Right lobe of liver (tissue), 6 donors: ENCODE data around the gene ST14. TPM values are rescaled to one million over a fixed set of nuclear protein-coding genes. Genes with fewer than 3 reads are reported as not detected.

Experiments used
- ATAC-seq, 4 donors: fragments of 200-7000 bp; cut with Tn5 transposase; one replicate each; pipeline ENCODE4 v1.9.1; 2020; ENCODE audit warnings: mild to moderate bottlenecking in 4 of 4, moderate library complexity in 4 of 4
- DNase-seq, 3 donors: peaks; one replicate each; pipeline ENCODE4 v3.0.0-alpha.2; 2020
- H3K27ac ChIP-seq, 3 donors: fragments of 200-600 bp; one replicate each; pipeline ENCODE4 v1.8.0; 2022
- H3K27me3 ChIP-seq, 2 donors: fragments of 200-600 bp; one replicate each; pipeline ENCODE4 v1.8.0; 2022
- H3K36me3 ChIP-seq, 4 donors: fragments of 200-600 bp; sonication (generic) in 1 of 4; one replicate each; pipeline versions ENCODE4 v1.5.1 to v1.8.0; 2017 to 2022; ENCODE audit warnings: control low read depth in 1 of 4
- H3K4me1 ChIP-seq, 4 donors: fragments of 200-600 bp; sonication (generic) in 1 of 4; one replicate each; pipeline versions ENCODE4 v1.5.1 to v1.8.0; 2017 to 2022; ENCODE audit warnings: control low read depth in 1 of 4
- H3K4me3 ChIP-seq, 3 donors: fragments of 200-600 bp; one replicate each; pipeline ENCODE4 v1.8.0; 2022
- H3K9me3 ChIP-seq, 4 donors: fragments of 200-600 bp; sonication (generic) in 1 of 4; one replicate each; pipeline versions ENCODE4 v1.5.1 to v1.8.0; 2017 to 2022; ENCODE audit warnings: control low read depth in 1 of 4
- POLR2A ChIP-seq: fragments of 450-650 bp; IDR thresholded peaks from one replicate; pipeline ENCODE4 v1.6.1; 2017; ENCODE audit warnings: antibody characterized with exemption, mild to moderate bottlenecking
- WGBS: methylation state at CpG from one replicate; pipeline ENCODE4 v1.1.6; 2018; ENCODE audit warnings: low coverage, low lambda C conversion rate; ENCODE audit not compliant: insufficient coverage; ENCODE audit errors: missing lambda C conversion rate; 5-methylcytosine and 5-hydroxymethylcytosine counted together
- intact Hi-C, 2 donors: fragments of 100-400 bp; cut with DNase I; formaldehyde crosslinking; loops; one replicate each; pipeline versions ENCODE4 v1.11.2 to v1.14.1; 2022
- total RNA-seq, 6 experiments: library from RNA; depleted of rRNA in 2 of 6; stranded (reverse); fragments of >200 nt in 2 of 6; fragmentation: NEBNext Ultra II Directional in 3 of 6; extraction: Animal tissue kit (Norgen Biotek cat#: 25700) in 3 of 6; gene quantifications; one replicate each; pipeline versions ENCODE4 v1.1.0 to v1.2.4, GENCODE V29; 2016 to 2023
- TF ChIP-seq, protein P1 (sequence below), 4 donors: fragments of 200-600 bp in 3 of 4; fragments of 450-650 bp in 1 of 4; IDR thresholded peaks; one replicate each; pipeline versions ENCODE4 v1.5.1 to v1.8.0; 2016 to 2022; ENCODE audit warnings: antibody characterized with exemption in 4 of 4, mild to moderate bottlenecking in 2 of 4
- donor health status: DM: no; HTN: yes; CAD: no.
- donor health status: DM: no; HTN: no; CAD: no.
- donor health status: DM: no; HTN: no; CAD: no.
- donor health status: DM: no; HTN: yes; CAD: no.
- donor health status: DM: no; HTN: yes; CAD: no.

The ST14 gene
- total RNA-seq, 6 experiments from 2014 or later = 2.5 to 16.7 (median 10.8) TPM

DNA sequence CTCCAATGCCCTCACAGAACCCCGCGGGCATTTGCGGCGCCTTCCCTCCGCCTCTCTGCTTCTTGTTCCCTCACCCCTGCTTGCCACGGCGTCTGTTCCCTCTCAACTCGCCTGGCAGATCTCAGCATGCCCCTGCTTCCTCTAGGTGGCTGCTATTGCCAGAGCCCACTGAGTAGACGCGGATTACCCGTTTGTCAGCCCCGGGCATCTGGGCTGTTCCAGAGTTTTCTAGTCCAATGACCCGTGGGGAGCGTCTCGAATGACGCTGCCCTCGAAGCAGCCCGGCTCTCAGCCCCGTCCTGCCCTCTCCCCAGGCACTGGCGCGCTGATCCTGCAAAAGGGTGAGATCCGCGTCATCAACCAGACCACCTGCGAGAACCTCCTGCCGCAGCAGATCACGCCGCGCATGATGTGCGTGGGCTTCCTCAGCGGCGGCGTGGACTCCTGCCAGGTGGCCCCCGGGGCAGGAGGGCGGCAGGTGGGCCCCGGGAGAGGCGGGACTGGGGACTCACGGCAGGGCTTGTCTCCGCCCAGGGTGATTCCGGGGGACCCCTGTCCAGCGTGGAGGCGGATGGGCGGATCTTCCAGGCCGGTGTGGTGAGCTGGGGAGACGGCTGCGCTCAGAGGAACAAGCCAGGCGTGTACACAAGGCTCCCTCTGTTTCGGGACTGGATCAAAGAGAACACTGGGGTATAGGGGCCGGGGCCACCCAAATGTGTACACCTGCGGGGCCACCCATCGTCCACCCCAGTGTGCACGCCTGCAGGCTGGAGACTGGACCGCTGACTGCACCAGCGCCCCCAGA, 49.7 kb downstream of the ST14 start:
- no peaks in the 10 kb centered on the region for H3K9me3 ChIP-seq
- intact Hi-C loops = no loop called here
- TF ChIP-seq, protein P1, sequence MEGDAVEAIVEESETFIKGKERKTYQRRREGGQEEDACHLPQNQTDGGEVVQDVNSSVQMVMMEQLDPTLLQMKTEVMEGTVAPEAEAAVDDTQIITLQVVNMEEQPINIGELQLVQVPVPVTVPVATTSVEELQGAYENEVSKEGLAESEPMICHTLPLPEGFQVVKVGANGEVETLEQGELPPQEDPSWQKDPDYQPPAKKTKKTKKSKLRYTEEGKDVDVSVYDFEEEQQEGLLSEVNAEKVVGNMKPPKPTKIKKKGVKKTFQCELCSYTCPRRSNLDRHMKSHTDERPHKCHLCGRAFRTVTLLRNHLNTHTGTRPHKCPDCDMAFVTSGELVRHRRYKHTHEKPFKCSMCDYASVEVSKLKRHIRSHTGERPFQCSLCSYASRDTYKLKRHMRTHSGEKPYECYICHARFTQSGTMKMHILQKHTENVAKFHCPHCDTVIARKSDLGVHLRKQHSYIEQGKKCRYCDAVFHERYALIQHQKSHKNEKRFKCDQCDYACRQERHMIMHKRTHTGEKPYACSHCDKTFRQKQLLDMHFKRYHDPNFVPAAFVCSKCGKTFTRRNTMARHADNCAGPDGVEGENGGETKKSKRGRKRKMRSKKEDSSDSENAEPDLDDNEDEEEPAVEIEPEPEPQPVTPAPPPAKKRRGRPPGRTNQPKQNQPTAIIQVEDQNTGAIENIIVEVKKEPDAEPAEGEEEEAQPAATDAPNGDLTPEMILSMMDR (IDR thresholded peaks at IDR 0.05) = no peak
- TF ChIP-seq POLR2A = no peak
- 97% methylated on average over 7 of the region's 53 CpGs for WGBS
- no peaks in the 10 kb centered on the region for H3K36me3 ChIP-seq
- H3K4me3 ChIP-seq = no peak overlapping the region
- ATAC-seq (no peak), DNase-seq (peak in 1 of 3 donors; percentile 46)
- no peak overlapping the region for H3K27ac ChIP-seq
- H3K4me1 ChIP-seq = no peaks in the 10 kb centered on the region
- H3K27me3 ChIP-seq = no peaks in the 10 kb centered on the region

DNA sequence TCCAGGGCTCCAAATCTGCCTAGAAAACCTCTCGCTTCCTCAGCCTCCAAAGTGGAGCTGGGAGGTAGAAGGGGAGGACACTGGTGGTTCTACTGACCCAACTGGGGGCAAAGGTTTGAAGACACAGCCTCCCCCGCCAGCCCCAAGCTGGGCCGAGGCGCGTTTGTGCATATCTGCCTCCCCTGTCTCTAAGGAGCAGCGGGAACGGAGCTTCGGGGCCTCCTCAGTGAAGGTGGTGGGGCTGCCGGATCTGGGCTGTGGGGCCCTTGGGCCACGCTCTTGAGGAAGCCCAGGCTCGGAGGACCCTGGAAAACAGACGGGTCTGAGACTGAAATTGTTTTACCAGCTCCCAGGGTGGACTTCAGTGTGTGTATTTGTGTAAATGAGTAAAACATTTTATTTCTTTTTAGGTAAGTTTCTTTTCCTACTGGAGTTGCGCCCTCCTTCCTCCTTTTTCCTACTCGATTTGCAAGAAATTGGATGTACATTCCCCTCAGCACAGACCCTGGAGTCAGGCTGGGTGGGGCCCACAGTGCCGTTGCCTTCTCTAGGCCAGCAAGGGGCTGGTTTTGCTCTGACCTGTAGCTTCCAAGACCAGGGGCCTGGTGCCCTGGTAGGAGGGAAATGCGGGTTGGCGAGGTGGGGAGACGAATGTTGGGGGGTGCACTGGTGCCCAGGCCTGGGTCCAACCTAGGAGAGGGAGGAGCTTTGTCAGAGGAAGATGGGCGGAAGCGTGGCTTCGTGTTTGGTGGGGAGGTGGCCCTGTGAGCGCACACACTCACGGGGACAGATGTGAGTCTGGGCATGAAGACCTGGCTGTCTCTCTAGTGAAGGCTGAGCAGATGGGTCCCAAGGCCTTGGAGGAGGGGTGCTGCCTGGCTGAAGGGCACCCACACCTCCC, 50.6 kb downstream of the ST14 start:
- H3K36me3 ChIP-seq = no peaks in the 10 kb centered on the region
- peak in 1 of 3 donors; percentile 37 for DNase-seq
- intact Hi-C loops = loop anchor here (10.0 kb wide), 3 partner anchors 165 to 655 kb away; partner anchors contain the start of gene ADAMTS8 (in 1 of the 2)
- no peak overlapping the region for H3K27ac ChIP-seq
- no peaks in the 10 kb centered on the region for H3K27me3 ChIP-seq
- H3K9me3 ChIP-seq = no peaks in the 10 kb centered on the region
- no peak for ATAC-seq
- 63% methylated on average over 4 of the region's 23 CpGs for WGBS
- no peaks in the 10 kb centered on the region for H3K4me1 ChIP-seq
- H3K4me3 ChIP-seq = no peak overlapping the region
- no peak for TF ChIP-seq POLR2A
- TF ChIP-seq, protein P1 (IDR thresholded peaks at IDR 0.05) = no peak

DNA sequence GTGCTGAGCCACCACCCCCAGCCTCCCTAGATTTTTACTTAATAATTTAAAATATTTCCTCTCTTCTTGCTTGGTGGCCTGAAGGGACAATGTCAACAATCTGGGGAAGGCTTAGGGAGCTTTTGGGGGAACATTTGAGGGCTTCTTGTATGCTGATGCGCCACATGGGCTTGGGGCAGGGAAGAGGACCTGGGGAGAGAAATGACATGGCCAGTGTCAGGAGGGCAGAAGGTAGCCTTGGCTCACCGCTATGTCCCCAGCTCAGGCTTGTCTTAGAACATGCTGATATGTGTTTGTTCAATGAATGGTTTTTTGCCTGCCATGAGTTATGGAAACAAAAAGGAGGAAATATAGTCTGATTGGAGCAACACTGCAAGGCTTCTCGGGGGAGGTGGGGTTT, 51.6 kb downstream of the ST14 start:
- H3K9me3 ChIP-seq = no peaks in the 10 kb centered on the region
- WGBS = 90% methylated on average over 3 of the region's 3 CpGs
- H3K4me1 ChIP-seq = no peaks in the 10 kb centered on the region
- DNase-seq (peak in 1 of 3 donors; percentile 27), ATAC-seq (no peak)
- H3K27ac ChIP-seq = no peak overlapping the region
- no peak overlapping the region for H3K4me3 ChIP-seq
- TF ChIP-seq, protein P1 (IDR thresholded peaks at IDR 0.05) = no peak
- TF ChIP-seq POLR2A = no peak
- H3K27me3 ChIP-seq = no peaks in the 10 kb centered on the region
- intact Hi-C loops = loop anchor here (10.0 kb wide), 3 partner anchors 164 to 654 kb away; partner anchors contain the start of gene ADAMTS8 (in 1 of the 2)
- no peaks in the 10 kb centered on the region for H3K36me3 ChIP-seq

DNA sequence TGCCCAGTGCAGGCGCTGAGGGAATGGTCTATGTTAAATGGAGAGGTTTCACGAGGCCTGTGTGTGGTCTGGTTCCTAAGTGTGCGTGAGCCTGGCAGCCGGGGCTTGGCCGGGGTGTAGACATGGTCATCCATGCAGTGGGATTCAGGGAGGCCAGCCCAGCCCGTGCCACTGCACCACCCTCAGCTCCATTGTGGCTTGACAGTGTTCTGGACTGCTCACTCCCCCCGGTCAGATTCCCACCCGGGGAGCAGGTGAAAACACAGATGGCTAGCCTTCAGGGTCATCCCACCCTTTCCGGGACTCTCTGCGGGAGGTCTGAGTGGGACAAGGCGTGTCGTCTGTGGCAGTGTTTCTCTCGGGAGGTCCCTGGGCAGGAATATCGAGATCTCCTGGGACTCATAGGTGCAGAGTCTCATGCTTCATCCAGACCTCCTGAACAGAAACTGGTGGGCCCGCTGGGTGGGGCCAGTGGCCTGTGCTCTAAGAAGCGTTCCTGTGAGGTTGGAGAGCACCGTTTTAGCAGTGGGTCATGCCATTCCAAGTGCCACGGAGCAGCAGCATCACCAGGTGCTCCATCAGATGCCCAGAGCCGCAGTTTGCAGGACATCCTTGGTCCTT, 52.3 kb downstream of the ST14 start:
- Histone ChIP-seq H3K9me3 (no peaks in the 10 kb centered on the region), H3K27ac (no peak overlapping the region), H3K4me1 (no peaks in the 10 kb centered on the region), H3K27me3 (no peaks in the 10 kb centered on the region), H3K36me3 (no peaks in the 10 kb centered on the region), H3K4me3 (no peak overlapping the region)
- intact Hi-C loops = loop anchor here (10.0 kb wide), 3 partner anchors 163 to 653 kb away; partner anchors contain the start of gene ADAMTS8 (in 1 of the 2)
- ATAC-seq (no peak), DNase-seq (peak in 1 of 3 donors; percentile 37)
- WGBS = 79% methylated on average over 4 of the region's 19 CpGs
- TF ChIP-seq POLR2A = no peak
- TF ChIP-seq, protein P1 (IDR thresholded peaks at IDR 0.05) = no peak
